Right lobe of liver (tissue), 4 donors: ENCODE data around the gene BID.

Experiments
- POLR2A ChIP-seq: fragments of 450-650 bp; IDR thresholded peaks from one replicate; pipeline ENCODE4 v1.6.1; 2017; ENCODE audit warnings: antibody characterized with exemption, mild to moderate bottlenecking
- TF ChIP-seq, protein P1 (sequence below), 4 donors: fragments of 200-600 bp in 3 of 4; fragments of 450-650 bp in 1 of 4; IDR thresholded peaks; one replicate each; pipeline versions ENCODE4 v1.5.1 to v1.8.0; 2016 to 2022; ENCODE audit warnings: antibody characterized with exemption in 4 of 4, mild to moderate bottlenecking in 2 of 4
- donor health status: DM: no; HTN: no; CAD: no.
- donor health status: DM: no; HTN: no; CAD: no.
- donor health status: DM: no; HTN: yes; CAD: no.

DNA sequence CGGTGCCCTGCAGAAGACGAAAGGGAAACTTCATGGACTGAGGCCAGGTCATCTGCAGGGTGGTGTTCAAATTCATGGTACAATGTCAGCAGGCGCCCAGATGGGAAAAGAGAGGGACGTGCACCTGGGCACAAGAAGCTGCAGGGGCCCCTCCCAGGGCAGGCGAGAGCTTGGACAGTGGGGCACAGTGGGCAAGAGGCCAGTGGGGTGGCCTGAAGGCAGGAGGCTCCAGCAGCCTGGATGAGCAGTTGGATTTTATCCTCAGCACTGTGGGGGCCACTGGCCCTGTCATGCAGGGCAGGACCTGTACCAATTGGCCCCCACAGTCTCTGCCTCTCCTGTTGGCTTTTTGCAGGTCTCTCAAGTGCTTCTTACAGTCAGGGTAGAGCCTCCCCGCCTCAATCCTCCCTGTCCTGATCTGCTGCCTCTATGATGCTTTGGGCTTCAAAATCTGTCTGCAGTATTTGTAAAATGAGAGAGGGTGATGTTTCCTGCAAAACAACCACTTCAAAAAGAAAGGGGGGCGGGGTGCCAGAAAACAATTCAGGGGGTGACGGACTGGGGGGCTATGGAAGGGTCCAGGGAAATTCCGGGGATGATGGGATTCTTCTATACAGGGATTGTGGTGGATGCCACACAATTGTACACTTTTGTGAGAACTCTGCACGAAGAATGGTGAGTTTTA, 1.7 kb upstream of the BID start:
- TF ChIP-seq, protein P1, sequence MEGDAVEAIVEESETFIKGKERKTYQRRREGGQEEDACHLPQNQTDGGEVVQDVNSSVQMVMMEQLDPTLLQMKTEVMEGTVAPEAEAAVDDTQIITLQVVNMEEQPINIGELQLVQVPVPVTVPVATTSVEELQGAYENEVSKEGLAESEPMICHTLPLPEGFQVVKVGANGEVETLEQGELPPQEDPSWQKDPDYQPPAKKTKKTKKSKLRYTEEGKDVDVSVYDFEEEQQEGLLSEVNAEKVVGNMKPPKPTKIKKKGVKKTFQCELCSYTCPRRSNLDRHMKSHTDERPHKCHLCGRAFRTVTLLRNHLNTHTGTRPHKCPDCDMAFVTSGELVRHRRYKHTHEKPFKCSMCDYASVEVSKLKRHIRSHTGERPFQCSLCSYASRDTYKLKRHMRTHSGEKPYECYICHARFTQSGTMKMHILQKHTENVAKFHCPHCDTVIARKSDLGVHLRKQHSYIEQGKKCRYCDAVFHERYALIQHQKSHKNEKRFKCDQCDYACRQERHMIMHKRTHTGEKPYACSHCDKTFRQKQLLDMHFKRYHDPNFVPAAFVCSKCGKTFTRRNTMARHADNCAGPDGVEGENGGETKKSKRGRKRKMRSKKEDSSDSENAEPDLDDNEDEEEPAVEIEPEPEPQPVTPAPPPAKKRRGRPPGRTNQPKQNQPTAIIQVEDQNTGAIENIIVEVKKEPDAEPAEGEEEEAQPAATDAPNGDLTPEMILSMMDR (IDR thresholded peaks at IDR 0.05): no peak
- TF ChIP-seq POLR2A: no peak
